NB4 (cell line): ENCODE measurements around the gene SEMA3A.

Source experiments
- MYC ChIP-seq: IDR thresholded peaks from 2 replicates; pipeline ENCODE4 v1.6.1; 2011; ENCODE audit warnings: low read depth, low read length
- POLR2A ChIP-seq: IDR thresholded peaks from 2 replicates; pipeline ENCODE4 v1.6.1; 2011; ENCODE audit warnings: mild to moderate bottlenecking; ENCODE audit not compliant: insufficient read length; ENCODE audit errors: extremely low read depth

DNA sequence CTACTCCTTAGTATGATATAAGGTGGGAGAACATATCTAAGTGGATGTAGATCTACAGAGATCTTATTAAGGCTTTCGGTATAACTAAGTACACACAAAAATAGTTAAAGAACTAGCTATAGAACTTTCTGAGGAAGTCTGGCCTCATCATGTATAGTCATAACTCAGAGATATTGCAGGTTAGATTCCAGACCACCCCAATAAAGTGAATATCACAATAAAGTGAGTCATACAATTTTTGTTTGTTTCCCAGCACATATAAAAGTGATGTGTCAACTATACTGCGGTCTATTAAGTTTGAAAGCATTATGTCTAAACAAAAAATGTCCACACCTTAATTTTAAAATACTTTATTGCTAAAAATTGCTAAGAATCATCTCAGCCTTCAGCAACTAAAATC is 24.7 kb upstream of the SEMA3A start:
- TF ChIP-seq MYC (no peak), POLR2A (no peak)
